LNCAP (cell line): ENCODE measurements around the gene HOXC4.

Source experiments
- TF ChIP-seq, protein P1 (sequence below): fragments of 450-650 bp; IDR thresholded peaks from 2 replicates; pipeline ENCODE4 v1.5.1; 2017; ENCODE audit warnings: mild to moderate bottlenecking

HOXC4 gene

DNA sequence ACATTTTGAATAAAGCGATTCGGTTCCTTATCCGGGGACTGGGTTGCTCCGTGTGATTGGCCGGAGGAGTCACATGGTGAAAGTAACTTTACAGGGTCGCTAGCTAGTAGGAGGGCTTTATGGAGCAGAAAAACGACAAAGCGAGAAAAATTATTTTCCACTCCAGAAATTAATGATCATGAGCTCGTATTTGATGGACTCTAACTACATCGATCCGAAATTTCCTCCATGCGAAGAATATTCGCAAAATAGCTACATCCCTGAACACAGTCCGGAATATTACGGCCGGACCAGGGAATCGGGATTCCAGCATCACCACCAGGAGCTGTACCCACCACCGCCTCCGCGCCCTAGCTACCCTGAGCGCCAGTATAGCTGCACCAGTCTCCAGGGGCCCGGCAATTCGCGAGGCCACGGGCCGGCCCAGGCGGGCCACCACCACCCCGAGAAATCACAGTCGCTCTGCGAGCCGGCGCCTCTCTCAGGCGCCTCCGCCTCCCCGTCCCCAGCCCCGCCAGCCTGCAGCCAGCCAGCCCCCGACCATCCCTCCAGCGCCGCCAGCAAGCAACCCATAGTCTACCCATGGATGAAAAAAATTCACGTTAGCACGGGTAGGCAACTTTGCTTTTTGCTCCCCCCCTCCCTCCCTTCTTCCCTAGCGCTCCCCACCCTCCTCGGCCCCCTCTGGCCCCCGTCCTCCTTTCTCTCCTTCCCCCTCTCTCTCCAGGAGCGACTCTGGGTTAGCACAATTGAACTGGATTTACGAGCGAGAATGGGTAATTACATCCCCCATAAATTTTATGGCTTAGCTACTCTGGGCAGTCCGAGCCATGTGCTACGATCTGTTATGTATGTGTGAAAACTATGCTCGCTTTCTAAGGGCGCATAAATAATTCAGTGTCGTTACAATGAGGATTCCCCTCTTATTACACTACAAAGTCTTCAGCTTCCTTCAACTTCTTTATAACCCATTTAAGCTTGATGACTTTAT lies at the start of gene HOXC4:
Gene HOXC4, plus strand, starts transcription at position 85 of the 991 bp plus-strand sequence. Its CDS starts 88 bp downstream, at position 173.
- TF ChIP-seq, protein P1, sequence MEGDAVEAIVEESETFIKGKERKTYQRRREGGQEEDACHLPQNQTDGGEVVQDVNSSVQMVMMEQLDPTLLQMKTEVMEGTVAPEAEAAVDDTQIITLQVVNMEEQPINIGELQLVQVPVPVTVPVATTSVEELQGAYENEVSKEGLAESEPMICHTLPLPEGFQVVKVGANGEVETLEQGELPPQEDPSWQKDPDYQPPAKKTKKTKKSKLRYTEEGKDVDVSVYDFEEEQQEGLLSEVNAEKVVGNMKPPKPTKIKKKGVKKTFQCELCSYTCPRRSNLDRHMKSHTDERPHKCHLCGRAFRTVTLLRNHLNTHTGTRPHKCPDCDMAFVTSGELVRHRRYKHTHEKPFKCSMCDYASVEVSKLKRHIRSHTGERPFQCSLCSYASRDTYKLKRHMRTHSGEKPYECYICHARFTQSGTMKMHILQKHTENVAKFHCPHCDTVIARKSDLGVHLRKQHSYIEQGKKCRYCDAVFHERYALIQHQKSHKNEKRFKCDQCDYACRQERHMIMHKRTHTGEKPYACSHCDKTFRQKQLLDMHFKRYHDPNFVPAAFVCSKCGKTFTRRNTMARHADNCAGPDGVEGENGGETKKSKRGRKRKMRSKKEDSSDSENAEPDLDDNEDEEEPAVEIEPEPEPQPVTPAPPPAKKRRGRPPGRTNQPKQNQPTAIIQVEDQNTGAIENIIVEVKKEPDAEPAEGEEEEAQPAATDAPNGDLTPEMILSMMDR, result no peak

DNA sequence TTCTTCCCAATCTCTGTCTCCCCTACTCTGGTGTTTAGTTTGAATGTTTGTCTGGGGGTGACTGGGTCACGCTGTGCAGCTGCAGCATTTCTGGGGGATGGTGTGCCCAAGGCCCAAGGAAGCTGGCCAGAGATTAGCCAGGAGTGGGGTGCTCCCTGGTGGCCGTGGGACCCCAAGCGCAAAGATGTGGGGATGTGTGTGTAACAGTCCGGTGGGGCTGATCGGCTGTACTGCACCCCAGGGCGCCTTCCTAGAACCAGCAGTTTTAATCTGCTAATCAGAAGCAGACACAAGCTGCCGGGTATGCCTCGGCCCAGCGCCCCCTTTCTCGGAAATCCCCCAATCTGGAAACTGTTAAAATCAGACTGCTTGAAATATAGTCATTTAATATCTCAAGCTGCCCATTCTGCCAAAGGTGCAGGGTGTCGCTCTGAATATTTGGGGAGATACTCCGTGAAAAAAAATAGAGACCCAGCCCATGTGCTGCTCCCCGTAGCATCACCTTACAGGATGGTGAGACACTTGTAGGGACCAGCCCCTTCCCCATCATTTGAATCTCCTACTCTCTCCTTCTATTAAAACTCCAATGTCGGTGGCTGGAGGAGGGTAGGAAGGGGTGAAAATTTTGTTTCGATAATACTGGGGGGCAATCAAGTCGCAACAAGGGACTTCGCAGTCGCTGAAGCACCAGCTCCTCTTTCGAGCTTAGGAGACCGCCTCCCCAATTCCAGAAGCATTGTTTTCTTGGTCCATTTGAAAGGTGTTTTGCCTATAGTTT lies 49.4 kb upstream of the HOXC4 start:
- TF ChIP-seq, protein P1, result peak; percentile 12; the same call in 1 of the 2 replicates

DNA sequence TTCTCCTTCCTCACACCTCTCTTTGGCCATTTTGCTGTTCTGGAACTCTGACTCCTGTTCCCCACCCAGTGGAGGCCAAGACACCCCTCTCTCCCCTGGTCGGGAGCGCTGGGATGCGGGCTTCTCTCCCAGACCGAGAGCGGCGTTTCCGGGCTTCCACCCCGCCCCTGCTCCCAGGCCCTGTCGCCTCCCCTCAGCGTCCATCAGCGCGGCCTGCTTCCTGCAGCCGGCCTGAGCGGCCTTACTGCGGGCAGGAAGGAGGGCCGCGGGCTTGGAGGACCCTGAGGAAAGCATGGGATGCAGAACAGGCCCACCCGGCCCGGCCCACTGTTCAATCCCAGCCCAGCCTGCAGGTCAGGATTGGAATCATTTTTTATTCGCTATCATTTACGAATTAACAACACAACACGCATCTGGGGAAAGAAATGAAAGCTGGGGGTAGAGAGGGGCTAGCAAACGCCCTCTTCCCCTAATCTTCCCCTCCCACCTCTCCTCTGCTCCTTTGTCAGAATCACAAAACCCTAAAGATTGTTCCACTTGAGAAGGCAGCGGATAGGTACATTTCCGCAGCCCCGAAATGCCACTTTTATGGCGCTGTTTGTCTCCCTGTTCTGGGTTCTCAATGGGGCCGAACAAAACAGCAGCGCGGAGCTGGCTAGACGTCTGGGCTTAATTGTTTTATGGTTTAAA lies 48.6 kb upstream of the HOXC4 start:
- TF ChIP-seq, protein P1, result no peak

DNA sequence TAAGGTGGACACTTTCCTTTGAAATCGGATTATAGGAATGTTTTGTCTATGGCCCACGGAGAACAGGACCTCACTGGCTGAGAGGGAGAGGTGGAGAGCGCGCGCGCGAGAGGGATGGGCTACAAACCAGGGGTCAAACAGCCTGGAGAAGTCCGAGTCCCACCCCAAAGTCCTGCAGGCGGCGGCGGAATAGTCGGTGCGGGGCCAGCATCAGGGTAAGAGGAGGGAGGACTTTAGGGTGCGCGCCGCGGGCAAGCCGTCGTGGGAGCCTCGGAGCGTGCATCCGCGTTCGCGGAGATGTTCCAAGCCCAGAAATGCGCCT lies 48.1 kb upstream of the HOXC4 start:
- TF ChIP-seq, protein P1, result no peak

DNA sequence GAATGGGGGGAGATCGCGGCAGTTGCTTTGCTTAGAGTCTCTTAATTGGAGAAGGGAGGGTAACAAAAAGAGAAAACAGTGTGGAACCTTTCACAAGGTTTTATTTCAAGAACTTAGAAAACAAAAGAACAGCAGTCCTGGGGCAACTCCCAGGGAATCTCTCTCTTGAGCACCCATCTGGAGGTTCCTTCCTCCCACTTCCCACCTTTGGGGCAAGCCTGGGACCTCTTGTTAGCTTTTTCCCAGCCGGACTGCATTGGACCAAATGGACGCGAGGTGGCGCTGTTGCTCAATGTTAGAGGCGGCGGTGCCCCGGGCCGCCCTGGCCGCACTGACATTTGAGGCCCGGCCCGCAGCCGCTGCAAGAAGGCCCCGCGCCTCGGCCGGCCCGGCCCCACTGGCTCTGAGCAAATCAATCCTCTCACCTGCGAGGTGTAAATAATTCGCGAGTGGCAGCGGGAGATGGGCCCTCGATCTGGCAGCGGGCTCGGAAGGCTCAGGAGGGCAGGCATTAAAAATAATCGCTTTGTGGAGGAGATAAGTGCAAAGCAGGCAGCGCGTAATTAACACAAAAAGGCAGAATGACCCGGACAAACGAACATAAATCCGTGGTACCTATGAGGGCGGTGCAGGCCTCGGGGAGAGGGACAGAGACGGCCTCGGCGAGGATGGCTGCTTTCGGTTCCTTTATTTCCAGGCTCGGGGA lies 47.6 kb upstream of the HOXC4 start:
- TF ChIP-seq, protein P1, result peak; percentile 89

DNA sequence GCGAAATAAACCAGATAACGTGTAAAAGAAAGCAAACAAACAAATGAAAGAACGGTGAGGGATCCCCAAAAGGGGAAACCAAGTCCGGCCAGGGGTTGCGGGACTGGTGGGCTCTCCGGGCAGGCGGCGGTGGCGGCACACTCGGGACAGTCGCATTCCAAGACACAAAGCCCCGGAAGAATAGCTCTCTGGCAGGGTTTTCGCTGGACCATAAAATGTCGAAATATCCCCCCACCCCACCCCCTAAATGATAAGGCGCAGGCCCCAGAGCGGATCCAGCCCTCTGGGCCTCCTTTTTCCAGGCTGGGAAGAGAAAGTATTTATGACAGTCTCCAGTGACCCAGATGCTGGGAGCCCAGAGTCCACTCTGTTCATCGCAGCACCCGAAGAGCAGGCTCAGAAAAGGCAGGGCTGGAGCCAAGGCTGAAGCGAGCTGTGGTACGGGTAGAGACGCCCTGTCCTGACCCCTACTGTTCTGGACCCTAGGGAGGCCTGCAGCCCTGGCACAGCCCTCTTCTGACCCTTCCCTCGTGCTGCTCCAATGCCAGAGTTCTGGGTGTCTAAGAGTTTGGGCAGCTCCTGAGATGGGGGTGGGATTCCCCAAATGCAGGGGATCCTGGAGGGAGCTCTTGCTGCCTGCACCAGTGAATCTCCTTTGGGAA lies 46.9 kb upstream of the HOXC4 start:
- TF ChIP-seq, protein P1, result no peak
